B cell (primary cell): Measurements from ENCODE around the gene KIF13A. TPM values are rescaled to one million over a fixed set of nuclear protein-coding genes. Genes with fewer than 3 reads are reported as not detected.
A peak's percentile ranks its signal among the peaks of the same experiment; 100 is the strongest.

Source experiments
- ATAC-seq: fragments of 200-7000 bp; cut with Tn5 transposase; one replicate; pipeline ENCODE4 v1.10.0; 2021; ENCODE audit warnings: low read depth, mild to moderate bottlenecking, moderate number of reproducible peaks, moderate library complexity
- CTCF ChIA-PET: fragments of 350-600 bp; sonication (Branson Sonifier 250); formaldehyde crosslinking; loops from one replicate; lab custom pipeline; 2021; ENCODE audit warnings: antibody characterized with exemption, inconsistent platforms; lab: Charles Lee
- POLR2A ChIA-PET: fragments of 350-600 bp; sonication (Branson Sonifier 250); formaldehyde crosslinking; loops from one replicate; lab custom pipeline; 2021; ENCODE audit warnings: antibody characterized with exemption; lab: Charles Lee
- DNase-seq: peaks from one replicate; pipeline ENCODE4 v3.0.0; 2013
- H2AFZ ChIP-seq: 2 replicates; pipeline ENCODE4 v1.6.1; 2012; ENCODE audit warnings: mild to moderate bottlenecking, low read depth, low read length; ENCODE audit not compliant: insufficient read depth, poor library complexity, severe bottlenecking
- H3K27ac ChIP-seq, 2 donors: 1 replicate in 1 of 2; 2 replicates in 1 of 2; pipeline ENCODE4 v1.5.1; 2012 to 2013; ENCODE audit warnings: low read length in 2 of 2, mild to moderate bottlenecking in 2 of 2, moderate library complexity in 1 of 2
- H3K27me3 ChIP-seq, 4 experiments: fragments of 200-600 bp in 1 of 4; sonication (generic) in 1 of 4; replicated peaks in 1 of 4; 1 replicate in 2 of 4; 2 replicates in 2 of 4; pipeline versions ENCODE4 v1.6.1 to v1.7.0; 2013 to 2016; ENCODE audit warnings: low read length in 3 of 4, mild to moderate bottlenecking in 2 of 4, mixed read lengths in 1 of 4, moderate library complexity in 1 of 4; ENCODE audit not compliant: insufficient read depth in 4 of 4, control insufficient read depth in 3 of 4; ENCODE audit errors: control extremely low read depth in 1 of 4
- H3K36me3 ChIP-seq, 2 experiments: replicated peaks in 1 of 2; 1 replicate in 1 of 2; 2 replicates in 1 of 2; pipeline versions ENCODE4 v1.6.1 to v1.7.1; 2013; ENCODE audit warnings: low read length in 1 of 2; ENCODE audit not compliant: insufficient read depth in 2 of 2, control insufficient read depth in 1 of 2; ENCODE audit errors: control extremely low read depth in 1 of 2, extremely low read depth in 1 of 2
- H3K4me1 ChIP-seq, 2 donors: fragments of 200-600 bp in 1 of 2; sonication (generic) in 1 of 2; 1 replicate in 1 of 2; 2 replicates in 1 of 2; pipeline versions ENCODE4 v1.5.1 to v1.6.1; 2013 to 2017; ENCODE audit warnings: low read length in 2 of 2; ENCODE audit not compliant: control insufficient read depth in 2 of 2, insufficient read depth in 2 of 2
- H3K4me2 ChIP-seq: replicated peaks from 2 replicates; pipeline ENCODE3; 2012; ENCODE audit warnings: mild to moderate bottlenecking, low read depth, low read length; ENCODE audit not compliant: poor library complexity, severe bottlenecking
- H3K4me3 ChIP-seq, 5 experiments: fragments of 200-600 bp in 1 of 5; sonication (generic) in 1 of 5; 1 replicate in 3 of 5; 2 replicates in 2 of 5; pipeline versions ENCODE4 v1.5.1 to v1.7.0; 2011 to 2016; ENCODE audit warnings: low read length in 4 of 5, mild to moderate bottlenecking in 4 of 5, low read depth in 2 of 5, control low read depth in 1 of 5, moderate library complexity in 1 of 5; ENCODE audit not compliant: insufficient read depth in 1 of 5; ENCODE audit errors: control extremely low read depth in 1 of 5, extremely low read depth in 1 of 5
- H3K79me2 ChIP-seq: fragments of 200-600 bp; sonication (generic); one replicate; pipeline ENCODE4 v1.6.0; 2016; ENCODE audit warnings: low read length; ENCODE audit not compliant: control insufficient read depth, insufficient read depth
- H3K9ac ChIP-seq: fragments of 200-600 bp; sonication (generic); 2 replicates; pipeline ENCODE4 v1.6.1; 2017; ENCODE audit warnings: mild to moderate bottlenecking, low read length, moderate library complexity
- H3K9me3 ChIP-seq, 3 donors: one replicate each; pipeline versions ENCODE4 v1.6.1 to v1.7.1; 2013; ENCODE audit warnings: low read length in 2 of 3; ENCODE audit not compliant: control insufficient read depth in 2 of 3, insufficient read depth in 1 of 3; ENCODE audit errors: control extremely low read depth in 1 of 3
- H4K20me1 ChIP-seq: 2 replicates; pipeline ENCODE4 v1.6.0; 2012; ENCODE audit warnings: mild to moderate bottlenecking, low read length; ENCODE audit not compliant: insufficient read depth, control insufficient read depth, poor library complexity, severe bottlenecking
- H3K27ac Mint-ChIP-seq: one replicate; pipeline ENCODE4 v1.8.0; 2021; ENCODE audit warnings: mixed read lengths
- H3K27me3 Mint-ChIP-seq: one replicate; pipeline ENCODE4 v1.8.0; 2021; ENCODE audit warnings: mixed read lengths
- H3K4me1 Mint-ChIP-seq: one replicate; pipeline ENCODE4 v1.8.0; 2021; ENCODE audit warnings: mixed read lengths
- H3K4me3 Mint-ChIP-seq: one replicate; pipeline ENCODE4 v1.8.0; 2021; ENCODE audit warnings: mixed read lengths
- H3K9me3 Mint-ChIP-seq: one replicate; pipeline ENCODE4 v1.8.0; 2022; ENCODE audit warnings: mixed read lengths; ENCODE audit not compliant: insufficient read depth
- EZH2 ChIP-seq: IDR thresholded peaks from 2 replicates; pipeline ENCODE4 v1.6.1; 2012; ENCODE audit warnings: borderline replicate concordance, low read depth, mild to moderate bottlenecking, moderate library complexity, low read length; ENCODE audit not compliant: insufficient read depth, poor library complexity, severe bottlenecking
- WGBS: methylation state at CpG from one replicate; pipeline ENCODE4 v1.1.5; 2013; ENCODE audit warnings: missing lambda C conversion rate; ENCODE audit not compliant: insufficient coverage; 5-methylcytosine and 5-hydroxymethylcytosine counted together
- intact Hi-C: fragments of 100-400 bp; cut with micrococcal nuclease; formaldehyde crosslinking; loops from one replicate; pipeline ENCODE4 v1.10.0; 2022
- polyA plus RNA-seq: library from polyadenylated mRNA; depleted of rRNA; stranded (reverse); fragments of >200 nt; gene quantifications from 2 replicates; pipeline ENCODE4 v1.2.3, GENCODE V29; 2012
- total RNA-seq, 2 donors: library from RNA; stranded (reverse); fragments of 120-200 nt in 1 of 2; gene quantifications; 1 replicate in 1 of 2; 2 replicates in 1 of 2; pipeline versions ENCODE4 v1.2.3 to v1.2.4, GENCODE V29; 2013 to 2022
- TF ChIP-seq, protein P1 (sequence below): fragments of 200-600 bp; IDR thresholded peaks from one replicate; pipeline ENCODE4 v1.8.0; 2022; ENCODE audit warnings: antibody characterized with exemption, mild to moderate bottlenecking

KIF13A gene
- total and polyA plus RNA-seq, 2 donors (not counting 1 experiment from before 2014, with no cell fraction given): 2.1 to 23.4 TPM

DNA sequence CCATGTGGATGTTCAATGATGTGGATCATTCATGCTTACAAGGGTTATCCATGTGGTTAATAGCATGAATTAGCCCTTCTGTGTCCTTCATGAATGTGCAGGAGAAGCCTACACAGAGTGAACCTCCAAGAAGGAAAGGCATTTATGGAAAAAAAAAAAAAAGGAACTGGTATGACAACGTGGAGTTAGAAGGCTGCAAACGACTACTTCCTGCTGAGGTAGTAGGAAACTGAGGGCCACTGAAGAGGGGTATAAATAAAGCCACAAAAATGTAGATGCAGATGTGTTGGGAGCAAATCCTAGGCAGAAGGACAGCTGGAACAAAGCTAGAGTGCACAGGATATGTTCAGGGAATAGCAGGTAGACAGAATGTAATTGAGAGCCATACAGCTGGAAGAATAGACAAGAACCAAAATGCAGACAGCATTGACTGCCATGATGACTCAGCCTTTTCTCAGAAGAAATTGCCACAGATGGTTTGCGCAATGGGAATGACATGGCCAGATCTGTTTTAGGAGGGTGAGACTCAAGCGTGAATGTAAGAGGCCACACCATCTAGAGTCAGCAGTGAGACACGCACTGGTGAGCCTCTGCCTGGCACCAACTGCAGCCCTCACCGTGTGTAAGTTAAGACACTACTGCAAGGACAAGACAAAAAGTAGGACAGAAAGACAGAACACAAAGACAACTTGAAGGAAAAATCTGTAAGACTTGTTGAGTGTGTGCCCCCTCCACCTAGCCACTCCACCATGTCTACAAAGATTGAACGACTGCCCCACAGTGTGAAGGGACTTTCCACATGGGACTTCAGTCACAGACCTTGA lies 79.8 kb downstream of the KIF13A start:
- ChIA-PET POLR2A (no interaction called here), CTCF (no interaction called here)
- WGBS: 7% methylated on average over 6 of the region's 7 CpGs
- H3K27ac ChIP-seq: no peak overlapping the region
- peaks cover 12 to 17% of the 10 kb centered on the region in 2 donors for H3K4me1 ChIP-seq
- H2AFZ ChIP-seq: no peak overlapping the region
- ATAC-seq (no peak), DNase-seq (peak; percentile 17)
- H4K20me1 ChIP-seq: no peaks in the 10 kb centered on the region
- H3K27me3 Mint-ChIP-seq: no peaks in the 10 kb centered on the region
- H3K4me2 ChIP-seq: no peak overlapping the region
- H3K9me3 Mint-ChIP-seq: no peaks in the 10 kb centered on the region
- H3K27me3 ChIP-seq: no peaks in the 10 kb centered on the region
- H3K4me3 ChIP-seq: no peak overlapping the region
- H3K79me2 ChIP-seq: no peaks in the 10 kb centered on the region
- H3K9me3 ChIP-seq: no peaks in the 10 kb centered on the region
- peaks cover 31% of the 10 kb centered on the region for H3K4me1 Mint-ChIP-seq
- H3K9ac ChIP-seq: no peak overlapping the region
- no peak for TF ChIP-seq EZH2
- TF ChIP-seq, protein P1, sequence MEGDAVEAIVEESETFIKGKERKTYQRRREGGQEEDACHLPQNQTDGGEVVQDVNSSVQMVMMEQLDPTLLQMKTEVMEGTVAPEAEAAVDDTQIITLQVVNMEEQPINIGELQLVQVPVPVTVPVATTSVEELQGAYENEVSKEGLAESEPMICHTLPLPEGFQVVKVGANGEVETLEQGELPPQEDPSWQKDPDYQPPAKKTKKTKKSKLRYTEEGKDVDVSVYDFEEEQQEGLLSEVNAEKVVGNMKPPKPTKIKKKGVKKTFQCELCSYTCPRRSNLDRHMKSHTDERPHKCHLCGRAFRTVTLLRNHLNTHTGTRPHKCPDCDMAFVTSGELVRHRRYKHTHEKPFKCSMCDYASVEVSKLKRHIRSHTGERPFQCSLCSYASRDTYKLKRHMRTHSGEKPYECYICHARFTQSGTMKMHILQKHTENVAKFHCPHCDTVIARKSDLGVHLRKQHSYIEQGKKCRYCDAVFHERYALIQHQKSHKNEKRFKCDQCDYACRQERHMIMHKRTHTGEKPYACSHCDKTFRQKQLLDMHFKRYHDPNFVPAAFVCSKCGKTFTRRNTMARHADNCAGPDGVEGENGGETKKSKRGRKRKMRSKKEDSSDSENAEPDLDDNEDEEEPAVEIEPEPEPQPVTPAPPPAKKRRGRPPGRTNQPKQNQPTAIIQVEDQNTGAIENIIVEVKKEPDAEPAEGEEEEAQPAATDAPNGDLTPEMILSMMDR: no peak
- H3K36me3 ChIP-seq: no peaks in the 10 kb centered on the region
- intact Hi-C loops: no loop called here
- peak overlapping the region; percentile 5 for H3K27ac Mint-ChIP-seq
- H3K4me3 Mint-ChIP-seq: peak overlapping the region; percentile 21
